Measurements from ENCODE around the gene SIK3.
"Not testable (repeated sequence)": the region's sequence is repeated elsewhere in the genome, so short reads cannot be mapped to it uniquely, and the experiment has no call there.

The SIK3 gene

GRCh38 chr11:117076941-117077691 is 21.1 kb downstream of the SIK3 start:
- DNase-seq (ENCODE audit: low read depth in 2 of 2) = no peak

- DNase-seq (ENCODE audit: low read depth in 2 of 2) = no peak
These were observed 23.0 kb downstream of the SIK3 start for GRCh38 chr11:117075186-117075585.

GRCh38 chr11:117074119-117074518 is 24.1 kb downstream of the SIK3 start:
- DNase-seq (ENCODE audit: low read depth in 2 of 2) = no peak

- no peak for DNase-seq (ENCODE audit: low read depth in 2 of 2)
These were observed 24.7 kb downstream of the SIK3 start for GRCh38 chr11:117073539-117073938.

- no peak for DNase-seq (ENCODE audit: low read depth in 2 of 2)
These were observed 25.4 kb downstream of the SIK3 start for GRCh38 chr11:117072517-117073461.

GRCh38 chr11:117071344-117071787 is 26.9 kb downstream of the SIK3 start:
- no peak for DNase-seq (ENCODE audit: low read depth in 2 of 2)

GRCh38 chr11:117070016-117070415 is 28.2 kb downstream of the SIK3 start:
- DNase-seq (ENCODE audit: low read depth in 2 of 2) = no peak

GRCh38 chr11:117068303-117068860 is 29.8 kb downstream of the SIK3 start:
- no peak for DNase-seq (ENCODE audit: low read depth in 2 of 2)

- no peak for DNase-seq (ENCODE audit: low read depth in 2 of 2)
These were observed 31.3 kb downstream of the SIK3 start for GRCh38 chr11:117066959-117067358.

GRCh38 chr11:117064275-117064674 is 34.0 kb downstream of the SIK3 start:
- DNase-seq (ENCODE audit: low read depth in 2 of 2) = no peak

GRCh38 chr11:117062498-117062897 is 35.7 kb downstream of the SIK3 start:
- DNase-seq (ENCODE audit: low read depth in 2 of 2) = no peak

- no peak for DNase-seq (ENCODE audit: low read depth in 2 of 2)
These were observed 37.0 kb downstream of the SIK3 start for GRCh38 chr11:117061256-117061655.

GRCh38 chr11:117059611-117060148 is 38.5 kb downstream of the SIK3 start:
- DNase-seq (ENCODE audit: low read depth in 2 of 2) = no peak

- DNase-seq (ENCODE audit: low read depth in 2 of 2) = no peak
These were observed 39.4 kb downstream of the SIK3 start for GRCh38 chr11:117058761-117059261.

- no peak for DNase-seq (ENCODE audit: low read depth in 2 of 2)
These were observed 40.5 kb downstream of the SIK3 start for GRCh38 chr11:117057727-117058126.

GRCh38 chr11:117057317-117057716 is 40.9 kb downstream of the SIK3 start:
- no peak for DNase-seq (ENCODE audit: low read depth in 2 of 2)

GRCh38 chr11:117055469-117055868 is 42.8 kb downstream of the SIK3 start:
- DNase-seq (ENCODE audit: low read depth in 2 of 2) = no peak

- DNase-seq (ENCODE audit: low read depth in 2 of 2) = no peak
These were observed 43.8 kb downstream of the SIK3 start for GRCh38 chr11:117054382-117054781.

GRCh38 chr11:117052196-117053149 is 45.8 kb downstream of the SIK3 start:
- no peak for DNase-seq (ENCODE audit: low read depth in 2 of 2)

GRCh38 chr11:117050121-117050520 is 48.1 kb downstream of the SIK3 start:
- DNase-seq (ENCODE audit: low read depth in 2 of 2) = not testable (repeated sequence)

GRCh38 chr11:117046627-117047026 is 51.6 kb downstream of the SIK3 start:
- DNase-seq (ENCODE audit: low read depth in 2 of 2) = not testable (repeated sequence)
